ENCODE measurements around the gene BPIFB3. TPM values are rescaled to one million over a fixed set of nuclear protein-coding genes. Genes with fewer than 3 reads are reported as not detected.

Gene BPIFB3
- total and polyA plus RNA-seq, 2 experiments from 2014 or later = not detected

GRCh38 chr20:33099843-33100538, 46.3 kb downstream of the BPIFB3 start:
- H3F3A ChIP-seq (replicated peaks; ENCODE audit: low read depth) = no peaks in the 10 kb centered on the region
- H3K9me2 ChIP-seq (ENCODE audit: insufficient read depth) = no peaks in the 10 kb centered on the region
- H3K4me3 ChIP-seq = no peak overlapping the region
- ATAC-seq (no peak), DNase-seq (ENCODE audit: low spot score) (no peak)
- Mint-ChIP-seq H3K9me3 (no peaks in the 10 kb centered on the region), H3K27ac (no peak overlapping the region), H3K27me3 (ENCODE audit: insufficient read depth, low read depth, poor library complexity) (peaks cover 4% of the 10 kb centered on the region), H3K4me3 (no peak overlapping the region), H3K4me1 (peaks cover 14% of the 10 kb centered on the region), H3K36me3 (ENCODE audit: low read depth) (no peaks in the 10 kb centered on the region)
- no peak overlapping the region for H3K27ac ChIP-seq (ENCODE audit: low read depth)
- H4K20me1 ChIP-seq (replicated peaks; ENCODE audit: insufficient read depth) = no peaks in the 10 kb centered on the region
- H3K4me2 ChIP-seq = no peak overlapping the region
- H2AFZ ChIP-seq = no peak overlapping the region
- no peaks in the 10 kb centered on the region for H3K36me3 ChIP-seq (ENCODE audit: insufficient read depth)
- no peaks in the 10 kb centered on the region for H3K27me3 ChIP-seq (ENCODE audit: insufficient read depth)
- TF ChIP-seq NANOG (IDR thresholded peaks at IDR 0.05; ENCODE audit: borderline replicate concordance) (no peak), ZNF331 (CRISPR knock-in tag; IDR thresholded peaks at IDR 0.05; ENCODE audit: low read depth) (no peak), CREB1 (CRISPR knock-in tag; IDR thresholded peaks at IDR 0.05; ENCODE audit: low read depth) (no peak), STAT1 (IDR thresholded peaks at IDR 0.05; ENCODE audit: unreplicated experiment) (no peak), ETS1 (IDR thresholded peaks at IDR 0.05) (no peak), ZNF114 (CRISPR knock-in tag; IDR thresholded peaks at IDR 0.05) (no peak), REST (IDR thresholded peaks at IDR 0.05; ENCODE audit: unreplicated experiment) (no peak), CTCF (conservative IDR thresholded peaks at IDR 0.05; ENCODE audit: low read depth in 2 of 2) (no peak), POLR2AphosphoS5 (IDR thresholded peaks at IDR 0.05; ENCODE audit: low read depth) (no peak), EZH2phosphoT487 (IDR thresholded peaks at IDR 0.05; ENCODE audit: unreplicated experiment) (no peak), ZNF462 (CRISPR knock-in tag; IDR thresholded peaks at IDR 0.05) (no peak), EZH2 (IDR thresholded peaks at IDR 0.05; ENCODE audit: low read depth, unreplicated experiment) (no peak), JUNB (IDR thresholded peaks at IDR 0.05; ENCODE audit: unreplicated experiment) (no peak)
- no peaks in the 10 kb centered on the region for H3K79me2 ChIP-seq (replicated peaks; ENCODE audit: insufficient read depth)
- peaks cover 10% of the 10 kb centered on the region; the same call in 1 of the 2 replicates for H3K4me1 ChIP-seq (ENCODE audit: insufficient read depth)

Measured in GM23338 (cell line).